ENCODE data around the gene PARP1.
"Not testable (repeated sequence)": the region's sequence is repeated elsewhere in the genome, so short reads cannot be mapped to it uniquely, and the experiment has no call there.

Gene PARP1

DNA sequence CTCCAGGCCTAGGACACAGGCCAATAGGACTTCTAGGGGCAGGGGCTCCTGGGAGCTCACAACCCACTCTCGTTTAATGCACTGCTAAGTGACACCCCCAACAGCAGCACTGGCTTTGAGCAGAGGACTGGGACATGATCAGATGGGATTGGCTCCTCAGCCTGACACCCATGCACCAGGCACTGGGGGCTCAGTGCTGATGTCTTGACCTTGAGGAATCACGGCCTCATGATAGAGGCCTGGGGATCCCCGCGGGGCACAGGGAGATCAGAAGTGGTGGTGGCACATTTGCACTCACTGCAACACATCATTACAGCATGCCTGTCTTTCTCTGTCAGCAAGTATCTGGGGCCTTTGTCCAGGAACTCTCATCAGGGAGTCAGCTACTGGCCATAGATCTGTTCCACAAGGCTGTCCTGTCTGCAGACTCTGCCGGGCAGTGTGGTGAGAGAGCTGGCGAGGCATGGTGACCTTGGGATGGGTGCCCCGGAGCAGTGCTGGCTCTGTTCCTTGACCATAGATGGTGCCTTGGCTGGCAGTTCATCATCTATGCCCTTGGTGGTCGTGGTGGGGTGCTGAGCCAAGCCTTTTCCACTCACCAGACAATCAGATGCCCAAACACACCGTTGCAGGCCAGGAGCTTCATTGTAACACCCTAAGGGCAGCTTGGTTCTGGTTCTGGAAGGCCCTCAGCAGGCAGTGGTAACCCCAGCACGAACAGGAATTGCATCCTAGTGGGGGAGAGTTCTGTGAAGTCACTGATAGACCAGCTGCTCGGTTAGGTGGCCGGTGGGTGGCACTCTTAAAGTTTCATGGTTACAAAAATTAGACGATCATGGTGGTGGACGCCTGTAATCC, 22.2 kb upstream of the PARP1 start:
- H3K27ac ChIP-seq, result no peak overlapping the region
- no peak for DNase-seq (ENCODE audit: low read depth, low spot score)

DNA sequence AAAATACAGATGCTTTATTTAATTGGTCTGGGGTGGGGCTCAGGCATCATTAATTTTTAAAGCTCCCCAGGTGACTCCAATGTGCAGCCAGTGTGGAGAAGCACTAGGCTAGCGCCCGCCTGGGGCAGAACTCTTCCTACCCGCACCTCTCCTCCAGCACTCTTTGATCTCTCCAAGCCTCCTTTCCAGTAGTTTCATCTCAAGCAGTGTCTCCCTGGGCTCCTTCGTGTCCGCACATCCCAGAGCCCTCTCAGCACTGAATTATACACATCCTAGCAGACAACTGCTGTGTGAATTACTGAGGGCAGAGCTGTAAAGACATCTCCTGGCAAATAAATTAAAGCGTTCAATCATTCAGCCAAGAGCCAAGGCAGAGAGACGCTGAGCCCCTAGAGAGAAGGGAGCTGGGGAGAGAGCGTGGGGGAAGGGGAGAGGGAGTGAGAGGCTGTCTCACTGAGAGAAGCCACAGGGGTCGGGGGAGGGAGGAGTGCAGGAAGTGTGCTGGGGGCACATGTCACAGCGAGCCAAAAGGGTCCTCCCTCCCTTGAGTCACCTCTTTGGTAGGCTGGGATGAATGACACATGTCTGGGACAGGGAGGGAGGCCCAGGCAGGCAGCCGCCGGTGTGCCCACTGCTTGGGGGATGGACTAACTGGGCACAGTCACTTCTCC, 21.0 kb upstream of the PARP1 start:
- DNase-seq (ENCODE audit: low read depth, low spot score), result no peak

DNA sequence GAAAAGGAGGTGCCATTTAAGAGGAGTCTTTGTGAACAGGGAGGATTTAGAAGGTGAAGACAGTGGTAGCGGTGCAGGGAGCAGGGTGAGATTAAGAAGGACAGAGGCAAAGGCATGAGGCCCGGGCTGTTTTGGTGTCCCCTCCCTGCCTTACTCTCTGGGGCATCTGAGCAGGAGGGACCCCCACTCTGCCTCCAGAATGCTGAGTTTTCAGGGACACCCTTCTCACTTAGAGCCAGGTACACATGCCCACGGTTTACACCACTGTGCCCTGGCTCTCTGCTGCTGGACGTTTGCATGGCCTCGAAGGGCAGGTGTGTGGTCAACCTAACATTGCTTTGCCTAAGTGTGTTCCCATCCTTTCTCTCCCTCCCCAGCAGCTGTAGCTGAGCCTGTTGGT, 20.5 kb upstream of the PARP1 start:
- DNase-seq (ENCODE audit: low read depth, low spot score), result no peak
- H3K27ac ChIP-seq, result no peak overlapping the region

More for the DNA sequence above, 21.0 kb upstream of the PARP1 start:
- H3K27ac ChIP-seq, result no peak overlapping the region

DNA sequence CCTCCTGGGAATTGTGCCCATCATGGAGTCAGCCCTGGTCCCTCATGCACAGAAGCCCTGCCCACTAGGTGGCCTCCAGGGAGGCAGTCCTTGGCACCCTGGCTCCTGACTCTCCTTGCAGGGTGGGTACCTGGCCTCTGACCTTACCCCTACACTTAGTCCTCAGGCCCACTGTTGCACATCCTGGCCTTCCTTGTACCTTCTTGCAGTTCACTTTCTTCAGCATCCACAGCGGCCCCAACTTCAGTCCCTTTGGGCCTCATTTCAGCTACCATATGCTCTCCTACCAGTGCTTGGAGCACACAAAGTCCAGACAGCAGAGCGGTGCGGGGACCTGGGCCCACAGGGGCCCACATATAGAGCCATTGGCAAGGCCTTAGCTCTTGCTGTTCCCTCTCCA, 19.2 kb upstream of the PARP1 start:
- DNase-seq (ENCODE audit: low read depth, low spot score), result no peak
- H3K27ac ChIP-seq, result no peak overlapping the region

DNA sequence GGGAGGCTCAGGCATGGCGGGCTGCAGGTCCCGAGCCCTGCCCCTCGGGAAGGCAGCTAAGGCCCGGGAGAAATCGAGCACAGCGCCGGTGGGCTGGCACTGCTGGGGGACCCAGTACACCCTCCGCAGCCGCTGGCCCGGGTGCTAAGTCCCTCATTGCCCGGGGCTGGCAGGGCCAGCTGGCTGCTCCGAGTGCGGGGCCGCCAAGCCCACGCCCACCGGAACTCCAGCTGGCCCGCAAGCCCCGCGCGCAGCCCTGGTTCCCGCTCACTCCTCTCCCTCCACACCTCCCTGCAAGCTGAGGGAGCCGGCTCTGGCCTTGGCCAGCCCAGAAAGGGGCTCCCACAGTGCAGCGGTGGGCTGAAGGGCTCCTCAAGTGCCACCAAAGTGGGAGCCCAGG, 18.5 kb upstream of the PARP1 start:
- not testable (repeated sequence) for H3K27ac ChIP-seq; DNase-seq (ENCODE audit: low read depth, low spot score)

DNA sequence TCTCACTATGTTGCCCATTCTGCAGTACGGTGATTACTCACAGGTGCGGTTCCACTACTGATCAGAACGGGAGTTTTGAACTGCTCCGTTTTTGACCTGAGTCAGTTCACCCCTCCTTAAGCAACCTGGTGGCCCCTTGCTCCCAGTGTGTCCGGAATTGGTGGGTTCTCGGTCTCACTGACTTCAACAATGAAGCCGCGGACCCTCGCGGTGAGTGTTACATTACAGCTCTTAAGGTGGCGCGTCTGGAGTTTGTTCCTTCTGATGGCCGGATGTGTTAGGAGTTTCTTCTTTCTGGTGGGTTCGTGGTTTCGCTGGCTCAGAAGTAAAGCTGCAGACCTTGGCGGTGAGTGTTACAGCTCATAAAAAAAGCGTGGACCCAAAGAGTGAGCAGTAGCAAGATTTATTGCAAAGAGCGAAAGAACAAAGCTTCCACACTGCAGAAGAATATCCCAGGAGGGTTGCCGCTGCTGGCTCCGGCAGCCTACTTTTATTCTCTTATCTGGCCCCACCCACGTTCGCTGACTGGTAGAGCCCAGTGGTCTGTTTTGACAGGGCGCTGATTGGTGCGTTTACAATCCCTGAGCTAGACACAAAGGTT, 17.6 kb upstream of the PARP1 start:
- H3K27ac ChIP-seq, result no peak overlapping the region
- DNase-seq (ENCODE audit: low read depth, low spot score), result no peak

DNA sequence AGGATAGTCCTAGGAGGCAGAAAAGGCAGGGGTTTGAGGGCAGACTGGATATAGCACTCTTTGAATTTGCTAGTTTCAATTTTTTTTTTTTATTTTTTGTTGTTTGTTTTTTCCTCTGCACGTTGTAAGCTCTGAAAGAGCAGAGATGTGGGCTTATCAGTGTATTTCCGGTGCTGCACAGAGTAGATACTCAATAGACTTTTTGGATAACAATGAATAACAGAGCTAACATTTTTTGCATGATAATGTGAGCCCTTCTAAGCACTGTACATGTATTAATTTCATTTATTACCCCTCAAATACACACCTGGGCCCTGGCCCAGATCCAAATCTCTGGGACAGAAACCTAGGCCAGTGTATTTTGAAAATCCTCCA, 17.1 kb upstream of the PARP1 start:
- no peak overlapping the region for H3K27ac ChIP-seq
- no peak for DNase-seq (ENCODE audit: low read depth, low spot score)

DNA sequence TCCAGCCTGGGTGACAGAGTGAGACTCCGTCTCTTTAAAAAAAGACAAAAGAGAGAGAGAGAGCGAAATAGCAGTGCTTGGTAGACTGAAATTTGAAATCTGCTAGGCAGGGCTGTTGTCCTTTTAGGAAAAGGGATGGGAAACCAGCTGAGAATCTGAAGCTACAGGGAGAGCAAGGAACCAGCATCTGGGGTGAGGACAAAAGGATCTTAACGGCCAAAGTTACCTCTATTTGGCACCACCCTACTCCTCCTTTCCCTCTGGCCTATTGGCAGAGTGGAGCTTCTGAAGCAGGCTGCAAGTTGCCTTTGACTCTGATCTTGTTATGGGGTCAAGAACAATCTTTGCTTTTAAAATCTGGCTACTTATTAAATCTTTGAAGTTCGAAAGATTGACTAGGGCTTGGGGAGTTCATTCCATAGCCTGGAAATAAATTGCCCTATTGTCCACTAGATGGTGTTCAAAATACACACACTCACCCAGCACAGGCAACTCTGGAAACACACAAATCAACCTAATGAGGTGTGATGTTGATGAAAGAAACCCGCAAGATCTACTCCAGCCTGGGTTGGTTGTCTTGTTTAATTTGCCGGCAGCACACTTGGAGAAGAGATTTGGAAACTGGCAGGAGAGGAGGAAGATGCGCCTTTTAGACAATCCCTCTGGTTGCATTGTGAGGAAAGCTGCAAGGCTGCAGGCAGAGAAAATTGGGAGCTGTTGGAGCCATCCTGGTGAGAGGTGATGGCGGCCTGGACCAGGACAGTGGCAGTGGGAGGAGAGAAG, 16.5 kb upstream of the PARP1 start:
- DNase-seq (ENCODE audit: low read depth, low spot score), result no peak
- H3K27ac ChIP-seq, result no peak overlapping the region

DNA sequence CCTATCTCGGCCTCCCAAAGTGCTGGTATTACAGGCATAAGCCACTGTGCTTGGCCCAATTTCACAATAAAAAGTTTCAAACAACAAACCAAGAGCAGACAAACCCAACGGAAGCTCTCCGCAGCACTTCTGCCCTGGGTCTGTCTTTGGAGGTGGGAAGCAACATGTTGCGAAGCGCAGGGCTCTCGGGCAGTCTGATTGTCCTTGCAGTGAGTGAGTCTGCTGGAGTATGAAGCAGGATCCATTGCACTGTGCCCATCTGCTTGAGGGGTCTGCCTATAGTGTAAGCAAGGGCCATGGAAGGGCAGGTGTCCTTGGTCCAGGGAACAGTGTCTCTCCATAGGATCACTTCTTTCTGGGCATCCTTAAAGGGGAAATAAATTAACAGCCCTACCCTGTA, 14.6 kb upstream of the PARP1 start:
- DNase-seq (ENCODE audit: low read depth, low spot score), result no peak
- no peak overlapping the region for H3K27ac ChIP-seq

DNA sequence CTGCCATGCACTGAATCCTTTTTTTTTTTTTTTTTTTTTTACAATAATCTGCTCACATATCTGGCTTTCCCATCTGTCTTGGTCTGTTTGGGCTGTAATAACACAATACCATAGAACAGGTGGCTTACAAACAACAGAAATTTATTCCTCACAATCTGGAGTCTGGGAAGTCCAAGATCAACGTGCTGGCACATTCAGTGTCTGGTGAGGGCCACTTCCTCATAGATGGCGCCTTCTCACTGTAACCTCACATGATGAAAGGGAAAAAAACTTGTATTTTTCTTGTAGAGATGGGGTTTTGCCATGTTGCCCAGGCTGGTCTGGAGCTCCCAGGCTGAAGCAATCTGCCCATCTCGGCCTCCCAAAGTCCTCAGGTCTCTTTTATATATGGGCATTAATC, 13.0 kb upstream of the PARP1 start:
- H3K27ac ChIP-seq, result no peak overlapping the region
- DNase-seq (ENCODE audit: low read depth, low spot score), result no peak

DNA sequence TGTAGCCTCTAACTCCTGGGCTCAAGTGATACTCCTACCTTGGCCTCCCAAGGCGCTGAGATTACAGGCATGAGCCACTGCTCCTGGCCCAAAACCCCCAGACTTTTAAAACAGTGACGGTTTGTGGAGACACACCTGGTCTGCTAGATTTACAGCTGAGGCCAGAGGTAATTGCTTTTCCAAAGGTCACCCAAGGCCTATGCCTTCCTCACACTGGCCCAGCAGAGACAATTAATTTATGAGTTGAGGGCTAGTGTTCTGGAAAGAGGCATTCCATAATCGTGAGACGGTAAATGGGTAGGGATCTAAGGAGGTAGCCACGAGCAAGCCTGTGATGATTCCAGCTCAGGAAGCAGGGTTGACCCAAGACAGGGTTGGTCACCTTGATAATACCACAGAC, 12.4 kb upstream of the PARP1 start:
- no peak for DNase-seq (ENCODE audit: low read depth, low spot score)
- H3K27ac ChIP-seq, result no peak overlapping the region

DNA sequence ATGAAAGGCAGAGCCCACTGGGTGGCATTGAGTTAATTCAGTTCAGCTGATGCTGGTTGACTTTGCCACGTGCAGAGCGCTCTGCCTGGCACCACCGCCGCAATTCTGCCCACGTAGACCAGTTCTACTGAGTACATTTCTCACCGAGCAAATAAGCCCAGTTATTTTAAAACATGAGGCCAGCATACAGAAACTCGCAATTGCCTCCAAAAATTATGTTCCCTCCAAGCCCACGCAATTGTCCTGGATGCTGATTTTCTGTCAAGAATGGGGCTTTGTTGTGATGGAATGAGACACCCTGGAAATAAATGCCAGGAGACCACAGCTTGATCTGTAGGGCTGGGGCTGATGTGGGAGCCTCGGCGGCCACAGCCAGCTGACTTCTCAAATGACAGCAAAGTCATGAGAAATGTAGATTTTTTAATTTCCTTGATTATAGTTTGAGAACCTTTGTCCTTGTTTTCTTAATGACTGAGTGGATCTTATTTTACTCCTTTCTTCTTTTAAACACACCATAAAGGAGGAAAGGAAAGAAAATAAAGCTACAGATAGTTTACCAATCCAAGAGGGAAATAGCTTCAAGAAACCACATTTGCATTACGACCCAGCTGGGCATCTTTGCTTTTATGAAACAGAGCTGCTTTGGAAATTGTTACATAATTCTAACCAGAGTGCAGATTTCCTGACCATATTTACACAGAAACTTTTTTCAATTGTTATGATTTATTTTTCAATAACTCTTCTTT, 11.6 kb upstream of the PARP1 start:
- H3K27ac ChIP-seq, result no peak overlapping the region

DNA sequence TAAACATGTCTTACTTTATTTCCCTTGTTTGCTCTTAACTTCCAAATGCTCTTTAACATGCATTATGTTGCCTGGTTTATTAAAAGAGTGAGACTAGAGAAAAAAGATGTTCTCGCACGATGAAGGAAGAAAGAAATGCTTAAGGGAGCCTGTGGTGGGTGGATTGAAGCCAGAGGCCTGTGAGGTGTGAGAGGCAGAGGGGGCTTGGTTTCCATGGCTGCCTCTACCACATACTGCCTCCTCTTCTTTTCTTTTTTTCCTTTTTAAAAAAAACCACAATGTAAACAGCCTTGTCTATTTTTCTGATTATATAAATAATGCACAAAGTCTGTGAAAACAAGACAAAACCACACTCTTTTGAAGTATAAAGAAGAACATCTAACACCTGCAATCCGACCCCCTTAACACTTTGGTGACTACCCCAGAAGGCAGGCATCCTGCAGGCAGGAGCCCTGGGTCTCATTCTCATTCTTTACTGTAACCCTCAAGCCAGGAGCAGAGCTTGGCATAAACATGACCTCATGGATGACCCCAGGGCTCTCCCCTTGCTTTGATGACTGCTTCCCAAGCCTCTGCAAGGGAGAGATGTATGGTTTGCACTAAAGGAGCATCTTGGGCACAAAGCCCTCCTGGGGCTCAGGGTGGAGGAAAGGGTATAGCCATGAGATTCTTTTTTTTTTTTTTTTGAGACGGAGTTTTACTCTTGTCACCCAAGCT, 10.1 kb upstream of the PARP1 start:
- H3K27ac ChIP-seq, result no peak overlapping the region
- no peak for DNase-seq (ENCODE audit: low read depth, low spot score)

More for the DNA sequence above, 11.6 kb upstream of the PARP1 start:
- no peak for DNase-seq (ENCODE audit: low read depth, low spot score)

DNA sequence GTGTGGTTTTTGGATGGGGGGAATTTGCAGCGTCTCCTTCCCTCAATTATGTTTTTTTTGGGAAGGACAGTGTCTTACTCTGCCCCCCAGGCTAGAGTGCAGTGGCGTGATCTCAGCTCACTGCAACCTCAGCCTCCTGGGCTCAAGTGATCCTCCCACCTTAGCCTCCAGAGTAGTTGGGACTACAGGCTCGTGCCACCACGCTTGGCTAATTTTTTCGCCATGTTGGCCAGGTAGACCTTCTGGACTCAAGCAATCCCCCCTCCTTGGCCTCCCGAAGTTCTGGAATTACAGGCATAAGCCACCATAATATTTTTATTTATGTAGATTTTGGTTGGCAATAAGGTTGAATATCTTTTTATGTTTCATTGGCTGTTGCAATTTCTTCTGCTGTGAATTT, 9.5 kb upstream of the PARP1 start:
- no peak for DNase-seq (ENCODE audit: low read depth, low spot score)
- H3K27ac ChIP-seq, result no peak overlapping the region

DNA sequence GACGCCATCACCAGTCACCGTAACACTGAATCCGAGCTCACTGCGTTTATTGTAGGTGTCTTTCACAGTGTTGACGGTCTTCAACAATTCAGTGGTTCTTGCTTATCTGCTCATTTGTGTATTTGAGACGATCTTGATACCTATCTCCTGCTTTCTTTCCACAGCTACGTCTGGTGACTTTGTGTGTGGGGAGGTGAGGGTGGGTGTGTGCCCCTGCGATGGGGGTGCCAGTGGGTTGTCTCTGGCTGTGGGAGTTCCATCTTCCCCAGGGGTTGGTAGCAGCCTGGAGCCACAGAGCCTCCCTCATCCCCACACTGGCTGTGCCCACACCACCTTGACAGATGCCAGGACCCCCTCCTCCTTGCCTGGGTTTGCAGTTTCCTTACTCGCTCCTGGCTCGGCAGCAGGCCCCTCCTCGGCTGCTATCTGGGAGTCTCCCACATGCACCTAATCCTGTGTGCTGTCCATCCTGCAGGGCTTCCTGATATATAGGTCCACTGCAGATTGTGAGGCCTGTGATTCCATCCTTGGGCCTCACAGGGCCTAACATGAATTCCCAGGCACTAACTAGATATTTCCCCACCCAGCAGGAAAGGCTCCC, 6.3 kb upstream of the PARP1 start:
- DNase-seq (ENCODE audit: low read depth, low spot score), result no peak
- H3K27ac ChIP-seq, result no peak overlapping the region

DNA sequence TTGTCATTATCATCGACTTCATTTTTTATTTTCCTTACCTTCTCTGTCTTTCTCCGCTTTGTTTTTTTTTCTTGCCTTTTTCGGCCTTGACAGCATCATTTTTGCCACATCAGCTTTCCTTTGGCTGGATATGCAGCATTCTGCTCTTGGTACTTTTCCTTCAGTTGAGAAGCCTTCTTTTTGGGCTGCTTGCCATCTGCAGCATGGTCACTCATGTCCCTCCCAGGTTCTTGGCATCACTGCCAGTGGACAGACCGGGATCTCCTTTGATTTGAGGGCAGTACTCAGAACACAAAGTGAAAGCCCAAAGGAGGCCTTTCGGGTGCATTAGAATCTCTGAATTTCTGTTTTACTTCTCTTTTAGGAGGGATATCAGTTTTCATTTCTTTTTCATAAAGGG, 3.7 kb upstream of the PARP1 start:
- H3K27ac ChIP-seq, result no peak overlapping the region
- no peak for DNase-seq (ENCODE audit: low read depth, low spot score)

DNA sequence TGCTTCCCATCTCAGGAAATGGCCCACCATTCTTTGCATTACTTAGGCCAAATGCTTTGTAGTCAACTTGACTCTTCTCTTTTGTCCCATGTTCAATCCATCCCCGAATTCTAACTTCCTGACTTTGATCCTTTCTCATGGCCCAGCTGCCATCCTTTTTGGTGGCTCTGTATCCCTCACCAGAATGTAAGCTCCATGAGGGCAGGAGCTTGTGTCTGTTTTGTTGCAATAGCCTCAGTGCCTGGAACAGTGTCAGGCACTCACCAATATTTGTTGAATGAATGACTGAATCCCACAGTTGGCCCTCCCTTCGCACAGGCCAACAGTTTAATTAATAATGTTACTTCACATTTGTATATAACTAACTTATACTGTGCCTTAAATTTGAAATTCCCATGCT, 3.1 kb upstream of the PARP1 start:
- H3K27ac ChIP-seq, result no peak overlapping the region
- DNase-seq (ENCODE audit: low read depth, low spot score), result no peak

DNA sequence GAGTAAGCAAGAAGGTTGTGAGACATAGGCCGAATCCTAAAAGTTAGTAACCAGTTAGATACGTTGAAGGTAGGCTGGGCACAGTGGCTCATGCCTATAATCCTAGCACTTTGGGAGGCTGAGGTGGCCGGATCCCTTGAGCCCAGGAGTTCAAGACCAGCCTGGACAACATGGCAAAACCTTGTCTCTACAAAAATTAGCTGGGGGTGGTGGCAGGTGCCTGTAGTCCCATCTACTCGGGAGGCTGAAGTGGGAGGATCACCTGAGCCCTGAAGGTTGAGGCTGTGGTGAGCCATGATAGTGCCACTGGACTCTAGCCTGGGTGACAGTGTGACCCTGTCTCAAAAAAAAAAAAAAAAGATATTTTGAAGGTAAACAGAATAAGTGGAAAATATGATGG, 1.5 kb upstream of the PARP1 start:
- DNase-seq (ENCODE audit: low read depth, low spot score), result no peak
- H3K27ac ChIP-seq, result no peak overlapping the region
